C1 segment of cervical spinal cord (tissue), 14 donors: Measurements from ENCODE around the gene CSHL1.
"Not testable (repeated sequence)": the region's sequence is repeated elsewhere in the genome, so short reads cannot be mapped to it uniquely, and the experiment has no call there.

Experiments
- DNase-seq, 14 donors: peaks; one replicate each; lab custom pipeline; 2025; lab: John Stamatoyannopoulos, UW

CSHL1 gene

GRCh38 chr17:63940584-63940983, 29.5 kb upstream of the CSHL1 start:
- no peak for DNase-seq

GRCh38 chr17:63939884-63940283, 28.8 kb upstream of the CSHL1 start:
- DNase-seq: no peak

- DNase-seq: no peak
These were observed 28.3 kb upstream of the CSHL1 start for GRCh38 chr17:63939401-63939800.

GRCh38 chr17:63937920-63938319, 26.9 kb upstream of the CSHL1 start:
- no peak for DNase-seq

- no peak for DNase-seq
These were observed 26.3 kb upstream of the CSHL1 start for GRCh38 chr17:63937319-63937718.

GRCh38 chr17:63934183-63935112, 23.4 kb upstream of the CSHL1 start:
- no peak for DNase-seq

GRCh38 chr17:63933598-63933997, 22.5 kb upstream of the CSHL1 start:
- no peak for DNase-seq

- DNase-seq: no peak
These were observed 21.7 kb upstream of the CSHL1 start for GRCh38 chr17:63932721-63933120.

- DNase-seq: no peak
These were observed 21.0 kb upstream of the CSHL1 start, which contains the start of gene CD79B for GRCh38 chr17:63931981-63932561. CD79B (minus strand) TSS chr17:63932331; CDS start chr17:63932261, 70 bp downstream.

- DNase-seq: peak in 1 of 14 donors; percentile 7
These were observed 20.0 kb upstream of the CSHL1 start for GRCh38 chr17:63930951-63931575.

- DNase-seq: peak in 1 of 14 donors; percentile 44
These were observed 19.1 kb upstream of the CSHL1 start for GRCh38 chr17:63929860-63930766.

GRCh38 chr17:63928966-63929695, 18.1 kb upstream of the CSHL1 start:
- no peak for DNase-seq

GRCh38 chr17:63928172-63928666, 17.2 kb upstream of the CSHL1 start:
- DNase-seq: no peak

GRCh38 chr17:63927464-63928171, 16.6 kb upstream of the CSHL1 start:
- DNase-seq: no peak

GRCh38 chr17:63926164-63926563, 15.1 kb upstream of the CSHL1 start:
- no peak for DNase-seq

- DNase-seq: no peak
These were observed 14.6 kb upstream of the CSHL1 start for GRCh38 chr17:63925615-63926014.

GRCh38 chr17:63922402-63922801, 11.3 kb upstream of the CSHL1 start:
- DNase-seq: not testable (repeated sequence)

GRCh38 chr17:63920779-63921178, 9.7 kb upstream of the CSHL1 start:
- not testable (repeated sequence) for DNase-seq

GRCh38 chr17:63920050-63920449, 9.0 kb upstream of the CSHL1 start:
- not testable (repeated sequence) for DNase-seq

GRCh38 chr17:63919311-63919723, 8.3 kb upstream of the CSHL1 start:
- DNase-seq: peak in 8 of 14 donors; percentile 2 to 39 (median 8)
